Umbilical cord (tissue), 1 donor: Measurements from ENCODE around the gene ONECUT3. TPM values are rescaled to one million over a fixed set of nuclear protein-coding genes. Genes with fewer than 3 reads are reported as not detected.

Source experiments
- total RNA-seq: library from RNA; depleted of rRNA; stranded (reverse); fragments of >200 nt; gene quantifications from one replicate; pipeline ENCODE4 v1.2.3, GENCODE V29; 2014; ENCODE audit warnings: low replicate concordance; ENCODE audit not compliant: insufficient read depth

Gene ONECUT3
- total RNA-seq, 1 donor from 2014 or later, result 0.48 TPM

Other genes with a start within 250 kb of the ONECUT3 start
- 5.1 TPM for gene ADAMTSL5, start 240.5 kb upstream of the ONECUT3 start, total RNA-seq
- gene PLK5, start 229.4 kb upstream of the ONECUT3 start, total RNA-seq, result not detected
- gene MEX3D, start 185.2 kb upstream of the ONECUT3 start, total RNA-seq, result 50.3 TPM
- gene MBD3, start 160.6 kb upstream of the ONECUT3 start, total RNA-seq, result 76.1 TPM
- gene UQCR11, start 148.0 kb upstream of the ONECUT3 start, total RNA-seq, result 86.2 TPM
- gene TCF3, start 100.9 kb upstream of the ONECUT3 start, total RNA-seq, result 18.5 TPM
- 1.9 TPM for gene ATP8B3, start 58.8 kb downstream of the ONECUT3 start, total RNA-seq
- gene REXO1, start 95.0 kb downstream of the ONECUT3 start, total RNA-seq, result 3.1 TPM
- 0.96 TPM for gene KLF16, start 110.1 kb downstream of the ONECUT3 start, total RNA-seq
- gene ABHD17A, start 132.0 kb downstream of the ONECUT3 start, total RNA-seq, result 86.4 TPM
- 7.5 TPM for gene ADAT3, start 151.9 kb downstream of the ONECUT3 start, total RNA-seq
- gene SCAMP4, start 151.9 kb downstream of the ONECUT3 start, total RNA-seq, result 16.4 TPM
- 51.0 TPM for gene CSNK1G2, start 187.7 kb downstream of the ONECUT3 start, total RNA-seq